Spleen (tissue), 7 donors: Measurements from ENCODE around the gene DCST1.

Experiments used
- CTCF ChIP-seq, 11 experiments: fragments of 200-600 bp in 7 of 11; fragments of 450-650 bp in 4 of 11; sonication (generic) in 4 of 11; IDR thresholded peaks in 8 of 11; conservative IDR thresholded peaks in 3 of 11; 1 replicate in 7 of 11; 2 replicates in 4 of 11; pipeline versions ENCODE4 v1.4.0 to v1.8.0; 2016 to 2021; ENCODE audit warnings: antibody characterized with exemption in 11 of 11, inconsistent platforms in 4 of 11, mild to moderate bottlenecking in 1 of 11
- POLR2A ChIP-seq, 3 donors: fragments of 450-650 bp; IDR thresholded peaks; one replicate each; pipeline ENCODE4 v1.5.1; 2017; ENCODE audit warnings: antibody characterized with exemption in 3 of 3, mild to moderate bottlenecking in 1 of 3
- POLR2AphosphoS5 ChIP-seq, 3 donors: sonication (generic); formaldehyde crosslinking; IDR thresholded peaks; one replicate each; pipeline ENCODE4 v1.5.1; 2017; ENCODE audit warnings: antibody characterized with exemption in 3 of 3
- donor health status: DM: no; HTN: no; CAD: no; lungs with moderate emphysema.
- donor health status: DM: no; HTN: no; CAD: no.
- donor health status: DM: no; HTN: no; CAD: no.

GRCh38 chr1:155043301-155043702 lies 9.7 kb downstream of the DCST1 start:
- no peak for TF ChIP-seq CTCF (IDR thresholded peaks at IDR 0.05 in 8 of 11, conservative IDR thresholded peaks at IDR 0.05 in 3 of 11)
- no peak for TF ChIP-seq POLR2AphosphoS5 (IDR thresholded peaks at IDR 0.05)
- TF ChIP-seq POLR2A (IDR thresholded peaks at IDR 0.05): no peak
